A549 (cell line): Measurements from ENCODE around the gene LDLRAD4. TPM values are rescaled to one million over a fixed set of nuclear protein-coding genes. Genes with fewer than 3 reads are reported as not detected.

ENCODE experiments used
- ATAC-seq, 2 experiments: fragments of 200-7000 bp in 1 of 2; fragments of >200 bp in 1 of 2; cut with Nextera tagmentation in 1 of 2; cut with Tn5 transposase in 1 of 2; 3 replicates each; pipeline versions ENCODE4 v1.8.0 to v1.9.1; 2018 to 2020; ENCODE audit warnings: mild to moderate bottlenecking in 1 of 2, moderate library complexity in 1 of 2
- CTCF ChIA-PET: fragments of 300-600 bp; sonication (Branson Sonifier 250); formaldehyde crosslinking; extraction: SDS; loops from one replicate; lab custom pipeline; 2021; ENCODE audit warnings: antibody characterized with exemption, inconsistent platforms; lab: Yijun Ruan, JAX
- POLR2A ChIA-PET: fragments of 350-600 bp; formaldehyde crosslinking; extraction: SDS; loops from one replicate; lab custom pipeline; 2021; ENCODE audit warnings: antibody characterized with exemption, inconsistent platforms; lab: Yijun Ruan, JAX
- DNase-seq, 2 experiments: peaks; one replicate each; pipeline versions ENCODE4 v3.0.0 to v3.0.0-alpha.2; 2011 to 2016; ENCODE audit warnings: low read depth in 1 of 2, low spot score in 1 of 2
- FAIRE-seq: peaks from 2 replicates; lab custom pipeline; 2011; peaks lifted over from hg19 to GRCh38; lab: Jason Lieb, UNC
- H3K27ac ChIP-seq, 2 experiments: fragments of >200 bp; sonication (Bioruptor Twin); formaldehyde crosslinking; 3 replicates each; pipeline ENCODE4 v1.5.1; 2016 to 2017
- H3K4me1 ChIP-seq: fragments of >200 bp; sonication (Bioruptor Twin); formaldehyde crosslinking; 3 replicates; pipeline ENCODE4 v1.6.1; 2016
- H3K4me2 ChIP-seq: fragments of >200 bp; sonication (Bioruptor Twin); formaldehyde crosslinking; 3 replicates; pipeline ENCODE4 v1.6.1; 2016
- H3K4me3 ChIP-seq: fragments of >200 bp; sonication (Bioruptor Twin); formaldehyde crosslinking; 3 replicates; pipeline ENCODE4 v1.5.1; 2016
- H3K9me3 ChIP-seq: fragments of >200 bp; sonication (Bioruptor Twin); formaldehyde crosslinking; 3 replicates; pipeline ENCODE4 v1.6.1; 2016
- ATOH8 ChIP-seq: fragments of 250-450 bp; sonication (Bioruptor Pico); IDR thresholded peaks from 2 replicates; pipeline ENCODE4 v1.5.0; 2020; ENCODE audit warnings: low read depth, mild to moderate bottlenecking, moderate library complexity
- BHLHE40 ChIP-seq: IDR thresholded peaks from 2 replicates; pipeline ENCODE4 v1.6.1; 2012; ENCODE audit warnings: low read depth, low read length, inconsistent platforms
- CEBPB ChIP-seq, 2 experiments: fragments of >200 bp in 1 of 2; sonication (Bioruptor Twin) in 1 of 2; formaldehyde crosslinking in 1 of 2; IDR thresholded peaks; 2 replicates each; pipeline ENCODE4 v1.6.1; 2012 to 2016
- CHD4 ChIP-seq: fragments of 200-600 bp; sonication (generic); IDR thresholded peaks from 2 replicates; pipeline ENCODE4 v1.6.1; 2016; ENCODE audit warnings: antibody characterized with exemption, mild to moderate bottlenecking, borderline replicate concordance
- CTCF ChIP-seq: fragments of >200 bp; sonication (Bioruptor Twin); formaldehyde crosslinking; IDR thresholded peaks from 3 replicates; pipeline ENCODE4 v1.5.1; 2016
- EP300 ChIP-seq, 2 experiments: fragments of >200 bp; sonication (Bioruptor Twin); formaldehyde crosslinking; IDR thresholded peaks; 2 replicates in 1 of 2; 3 replicates in 1 of 2; pipeline ENCODE4 v1.6.1; 2016 to 2017
- FOSL2 ChIP-seq, 2 experiments: fragments of 450-650 bp in 1 of 2; fragments of >200 bp in 1 of 2; sonication (Bioruptor Twin) in 1 of 2; formaldehyde crosslinking; IDR thresholded peaks; 2 replicates each; pipeline versions ENCODE4 v1.5.0 to v1.6.1; 2016 to 2020; ENCODE audit warnings: mild to moderate bottlenecking in 1 of 2, moderate library complexity in 1 of 2
- HOXB5 ChIP-seq: fragments of 250-450 bp; sonication (Bioruptor Pico); IDR thresholded peaks from 2 replicates; pipeline ENCODE4 v1.5.0; 2020; ENCODE audit warnings: mild to moderate bottlenecking, moderate library complexity
- JUNB ChIP-seq: fragments of >200 bp; sonication (Bioruptor Twin); formaldehyde crosslinking; IDR thresholded peaks from 2 replicates; pipeline ENCODE4 v1.6.1; 2016
- KDM1A ChIP-seq: fragments of 200-600 bp; sonication (generic); IDR thresholded peaks from 2 replicates; pipeline ENCODE4 v1.6.1; 2016; ENCODE audit warnings: low read depth, mild to moderate bottlenecking
- MYC ChIP-seq: IDR thresholded peaks from 2 replicates; pipeline ENCODE4 v1.6.1; 2012; ENCODE audit warnings: mild to moderate bottlenecking, inconsistent platforms, low read length, improper control_type of control experiment, borderline replicate concordance
- NFE2L2 ChIP-seq: fragments of 150-350 bp; conservative IDR thresholded peaks from 2 replicates; pipeline ENCODE4 v1.6.1; 2014; ENCODE audit warnings: low read length
- PHF8 ChIP-seq: fragments of 200-600 bp; sonication (generic); IDR thresholded peaks from 2 replicates; pipeline ENCODE4 v1.6.1; 2016; ENCODE audit warnings: low read depth, mild to moderate bottlenecking, antibody characterized with exemption, moderate library complexity, borderline replicate concordance
- RARB ChIP-seq: fragments of 250-450 bp; sonication (Bioruptor Pico); IDR thresholded peaks from 2 replicates; pipeline ENCODE4 v1.8.0; 2021; ENCODE audit warnings: mild to moderate bottlenecking, moderate library complexity
- RCOR1 ChIP-seq: fragments of 150-350 bp; IDR thresholded peaks from 2 replicates; pipeline ENCODE4 v1.6.1; 2014; ENCODE audit warnings: antibody characterized with exemption, low read length, low read depth
- SMC3 ChIP-seq: fragments of >200 bp; sonication (Bioruptor Twin); formaldehyde crosslinking; IDR thresholded peaks from 3 replicates; pipeline ENCODE4 v1.6.1; 2018; ENCODE audit warnings: inconsistent platforms
- SREBF2 ChIP-seq: fragments of 450-650 bp; IDR thresholded peaks from 2 replicates; pipeline ENCODE4 v1.6.1; 2014; ENCODE audit warnings: mild to moderate bottlenecking, moderate library complexity
- TP53 ChIP-seq: fragments of 250-450 bp; sonication (Bioruptor Pico); IDR thresholded peaks from 2 replicates; pipeline ENCODE4 v1.5.0; 2021; ENCODE audit warnings: mild to moderate bottlenecking, moderate library complexity
- ZC3H11A ChIP-seq: fragments of 450-650 bp; IDR thresholded peaks from 2 replicates; pipeline ENCODE4 v1.6.1; 2014; ENCODE audit warnings: antibody characterized with exemption, mild to moderate bottlenecking
- ZNF302 ChIP-seq: fragments of 250-450 bp; sonication (Bioruptor Pico); IDR thresholded peaks from 2 replicates; pipeline ENCODE4 v1.9.0; 2021; ENCODE audit warnings: inconsistent platforms, mild to moderate bottlenecking, moderate library complexity
- WGBS: methylation state at CpG from one replicate; pipeline ENCODE4 v1.1.6; 2017; ENCODE audit errors: missing lambda C conversion rate; 5-methylcytosine and 5-hydroxymethylcytosine counted together
- polyA plus RNA-seq, 4 experiments: library from polyadenylated mRNA; depleted of rRNA in 3 of 4; stranded (reverse); fragments of >200 nt; fragmentation: RNase III in 1 of 4; extraction: RNeasy Plus Mini Kit Qiagen cat#74134 plus additional on column Dnase treatment in 1 of 4; gene quantifications; 2 replicates in 3 of 4; 3 replicates in 1 of 4; pipeline ENCODE4 v1.2.3, GENCODE V29; 2011 to 2017
- TF ChIP-seq, protein P1 (sequence below): fragments of 450-650 bp; IDR thresholded peaks from 2 replicates; pipeline ENCODE4 v1.6.1; 2014; ENCODE audit warnings: antibody characterized with exemption
- TF ChIP-seq, protein P2 (sequence below): fragments of >200 bp; sonication (Bioruptor Twin); formaldehyde crosslinking; IDR thresholded peaks from 3 replicates; pipeline ENCODE4 v1.6.1; 2016
- TF ChIP-seq, protein P3 (sequence below): IDR thresholded peaks from 2 replicates; pipeline ENCODE4 v1.6.1; 2012

LDLRAD4 gene
- polyA plus RNA-seq, 2 of the 4 experiments (the other 2 are of a cell fraction): 5.2 to 7.6 TPM

DNA sequence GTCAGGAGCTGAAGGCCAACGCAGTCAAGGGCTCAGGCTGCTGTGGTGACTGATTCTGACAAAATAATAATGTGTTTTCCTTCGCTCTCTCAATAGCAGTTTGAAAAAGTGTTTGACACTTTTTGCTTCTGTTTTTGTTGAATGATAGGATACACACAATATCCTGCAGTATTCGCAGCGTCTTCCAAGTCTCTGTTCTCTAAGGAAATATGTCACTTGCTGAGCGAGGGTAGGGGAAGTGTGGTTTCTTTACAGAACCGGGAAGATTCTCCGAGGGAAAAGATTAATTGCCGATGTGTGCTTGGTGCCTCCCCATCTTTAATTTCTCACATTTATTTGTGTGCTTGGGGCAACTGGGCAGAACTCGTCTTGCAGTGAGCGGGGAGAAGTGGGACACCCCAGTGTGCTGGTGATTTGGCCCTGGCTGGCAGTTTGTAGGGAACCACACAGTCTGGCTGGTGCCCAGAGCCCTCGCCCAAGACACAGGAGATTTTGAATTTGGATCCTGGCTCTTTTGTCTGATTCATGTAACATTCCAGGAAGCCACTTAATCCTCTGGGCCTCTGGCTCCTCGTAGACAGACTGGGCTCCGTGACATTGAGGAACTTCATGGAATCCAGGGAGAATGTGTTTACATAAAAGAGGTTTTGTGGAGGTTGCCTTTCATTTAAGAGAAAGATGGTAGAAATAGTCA, 169.4 kb downstream of the LDLRAD4 start:
- FAIRE-seq: no peak
- H3K27ac ChIP-seq: no peak overlapping the region
- no peaks in the 10 kb centered on the region for H3K9me3 ChIP-seq
- ChIA-PET POLR2A (no interaction called here), CTCF (no interaction called here)
- no peak overlapping the region for H3K4me3 ChIP-seq
- WGBS: 79% methylated on average over 13 of the region's 13 CpGs
- no peak for ATAC-seq
- H3K4me1 ChIP-seq: no peaks in the 10 kb centered on the region
- no peak for DNase-seq
- no peak for TF ChIP-seq KDM1A
- TF ChIP-seq MYC: no peak
- no peak for TF ChIP-seq CHD4
- no peak for TF ChIP-seq EP300 (IDR thresholded peaks at IDR 0.05)
- no peak for TF ChIP-seq RARB (CRISPR knock-in tag)
- TF ChIP-seq ZNF302 (CRISPR knock-in tag): no peak
- TF ChIP-seq FOSL2 (IDR thresholded peaks at IDR 0.05): no peak
- no peak for TF ChIP-seq FOSL2 (CRISPR knock-in tag; IDR thresholded peaks at IDR 0.05)
- TF ChIP-seq JUNB: no peak
- TF ChIP-seq SMC3: no peak
- TF ChIP-seq BHLHE40: no peak
- no peak for TF ChIP-seq RCOR1
- no peak for TF ChIP-seq HOXB5 (CRISPR knock-in tag)
- TF ChIP-seq, protein P1, sequence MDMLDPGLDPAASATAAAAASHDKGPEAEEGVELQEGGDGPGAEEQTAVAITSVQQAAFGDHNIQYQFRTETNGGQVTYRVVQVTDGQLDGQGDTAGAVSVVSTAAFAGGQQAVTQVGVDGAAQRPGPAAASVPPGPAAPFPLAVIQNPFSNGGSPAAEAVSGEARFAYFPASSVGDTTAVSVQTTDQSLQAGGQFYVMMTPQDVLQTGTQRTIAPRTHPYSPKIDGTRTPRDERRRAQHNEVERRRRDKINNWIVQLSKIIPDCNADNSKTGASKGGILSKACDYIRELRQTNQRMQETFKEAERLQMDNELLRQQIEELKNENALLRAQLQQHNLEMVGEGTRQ: no peak
- TF ChIP-seq CTCF: no peak
- no peak for TF ChIP-seq ZC3H11A
- TF ChIP-seq, all 56 proteins: peak for 0
- no peak overlapping the region for H3K4me2 ChIP-seq

DNA sequence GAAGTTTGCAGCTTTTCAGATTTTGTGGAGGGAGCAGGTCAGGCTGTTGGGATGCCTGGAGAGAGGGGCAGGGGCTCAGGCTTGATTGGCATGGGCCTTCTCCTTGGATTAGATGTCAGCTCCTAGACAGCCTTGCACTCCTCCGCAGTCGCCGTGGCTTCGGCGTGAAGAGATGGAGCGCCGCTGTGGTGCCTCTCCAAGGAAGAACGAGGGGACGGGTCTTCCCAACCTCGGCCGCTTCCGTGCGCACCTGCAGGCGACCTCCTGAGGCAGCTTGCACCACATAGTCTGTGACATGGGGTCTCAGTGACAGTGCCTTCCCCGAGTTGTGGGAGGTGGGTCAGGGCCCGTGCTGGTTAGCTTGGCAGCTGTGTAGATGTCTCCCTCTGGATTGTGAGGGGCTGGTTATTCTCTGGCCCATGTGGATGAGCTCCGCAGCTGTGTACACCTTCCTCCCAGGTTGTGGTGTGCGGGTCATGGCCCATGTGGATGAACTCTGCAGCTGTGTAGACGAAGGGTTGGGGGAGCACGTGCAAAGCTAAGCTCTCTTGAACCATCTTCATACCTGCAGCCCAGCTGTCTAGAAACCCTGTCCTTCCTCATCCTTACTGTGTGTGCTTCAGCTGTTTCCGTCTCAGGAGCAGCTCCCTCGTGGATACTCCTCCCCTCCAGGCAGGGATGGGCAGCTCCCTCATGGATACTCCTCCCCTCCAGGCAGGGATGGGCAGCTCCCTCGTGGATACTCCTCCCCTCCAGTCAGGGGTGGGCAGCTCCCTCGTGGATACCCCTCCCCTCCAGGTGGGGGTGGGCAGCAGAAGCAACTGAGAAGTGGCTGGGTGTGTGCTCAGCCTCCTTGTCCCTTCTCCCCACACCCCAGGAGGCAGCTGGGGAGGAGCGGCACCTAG, 170.3 kb downstream of the LDLRAD4 start:
- WGBS: 95% methylated on average over 11 of the region's 25 CpGs
- H3K4me3 ChIP-seq: no peak overlapping the region
- H3K4me1 ChIP-seq: no peaks in the 10 kb centered on the region
- no peak overlapping the region for H3K27ac ChIP-seq
- no peaks in the 10 kb centered on the region for H3K9me3 ChIP-seq
- ChIA-PET POLR2A (no interaction called here), CTCF (interaction anchor here (1.7 kb wide), 1 partner anchor 11 kb away, joined by 4 read pairs; no protein-coding TSS in a partner anchor)
- no peak overlapping the region for H3K4me2 ChIP-seq
- FAIRE-seq: no peak
- DNase-seq: no peak
- no peak for TF ChIP-seq EP300 (IDR thresholded peaks at IDR 0.05)
- no peak for ATAC-seq

DNA sequence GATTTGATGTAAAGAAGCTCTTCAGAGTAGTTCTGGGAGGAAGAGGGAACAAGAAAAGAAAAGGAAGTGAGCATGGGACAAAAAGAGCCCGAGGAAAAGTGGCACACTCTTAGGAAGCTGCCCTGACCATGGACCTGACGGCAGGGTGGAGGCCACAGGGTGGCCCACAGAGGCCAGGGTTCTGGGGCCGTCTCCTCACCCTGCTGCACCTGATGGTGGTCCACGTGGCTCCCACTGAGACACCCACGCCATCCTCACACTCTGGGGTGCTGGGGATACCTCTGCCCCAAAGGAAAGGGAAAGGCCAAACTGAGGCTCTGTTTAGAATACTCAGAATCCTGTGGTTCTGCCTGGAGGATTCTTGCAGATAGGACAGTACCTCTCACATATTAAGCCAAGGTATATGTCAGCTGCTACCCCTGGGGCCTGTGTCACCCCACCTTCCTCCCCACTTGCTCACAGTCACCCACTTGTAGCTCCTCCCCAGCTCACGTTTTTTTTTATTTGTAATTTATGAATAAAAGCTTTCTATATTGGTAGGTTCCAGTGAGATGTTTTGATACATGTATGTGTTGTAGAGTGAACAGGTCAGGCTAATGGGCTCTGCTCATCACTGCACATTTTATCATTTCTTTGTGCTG, 171.1 kb downstream of the LDLRAD4 start:
- ATAC-seq (no peak), FAIRE-seq (no peak), DNase-seq (no peak)
- Histone ChIP-seq H3K4me2 (no peak overlapping the region), H3K4me3 (no peak overlapping the region), H3K9me3 (no peaks in the 10 kb centered on the region), H3K27ac (no peak overlapping the region), H3K4me1 (no peaks in the 10 kb centered on the region)
- ChIA-PET POLR2A (no interaction called here), CTCF (interaction anchor here (0.9 to 1.7 kb wide), 2 partner anchors 11 to 14 kb away, joined by 3 to 4 read pairs; no protein-coding TSS in a partner anchor)
- WGBS: 41% methylated on average over 6 of the region's 6 CpGs
- TF ChIP-seq ATOH8 (CRISPR knock-in tag): no peak
- TF ChIP-seq, protein P2, sequence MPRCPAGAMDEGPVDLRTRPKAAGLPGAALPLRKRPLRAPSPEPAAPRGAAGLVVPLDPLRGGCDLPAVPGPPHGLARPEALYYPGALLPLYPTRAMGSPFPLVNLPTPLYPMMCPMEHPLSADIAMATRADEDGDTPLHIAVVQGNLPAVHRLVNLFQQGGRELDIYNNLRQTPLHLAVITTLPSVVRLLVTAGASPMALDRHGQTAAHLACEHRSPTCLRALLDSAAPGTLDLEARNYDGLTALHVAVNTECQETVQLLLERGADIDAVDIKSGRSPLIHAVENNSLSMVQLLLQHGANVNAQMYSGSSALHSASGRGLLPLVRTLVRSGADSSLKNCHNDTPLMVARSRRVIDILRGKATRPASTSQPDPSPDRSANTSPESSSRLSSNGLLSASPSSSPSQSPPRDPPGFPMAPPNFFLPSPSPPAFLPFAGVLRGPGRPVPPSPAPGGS: no peak
- TF ChIP-seq NFE2L2: no peak
- TF ChIP-seq PHF8: no peak
- TF ChIP-seq SREBF2: no peak
- no peak for TF ChIP-seq TP53 (CRISPR knock-in tag)
- TF ChIP-seq CEBPB (IDR thresholded peaks at IDR 0.05): no peak
- TF ChIP-seq, protein P3, sequence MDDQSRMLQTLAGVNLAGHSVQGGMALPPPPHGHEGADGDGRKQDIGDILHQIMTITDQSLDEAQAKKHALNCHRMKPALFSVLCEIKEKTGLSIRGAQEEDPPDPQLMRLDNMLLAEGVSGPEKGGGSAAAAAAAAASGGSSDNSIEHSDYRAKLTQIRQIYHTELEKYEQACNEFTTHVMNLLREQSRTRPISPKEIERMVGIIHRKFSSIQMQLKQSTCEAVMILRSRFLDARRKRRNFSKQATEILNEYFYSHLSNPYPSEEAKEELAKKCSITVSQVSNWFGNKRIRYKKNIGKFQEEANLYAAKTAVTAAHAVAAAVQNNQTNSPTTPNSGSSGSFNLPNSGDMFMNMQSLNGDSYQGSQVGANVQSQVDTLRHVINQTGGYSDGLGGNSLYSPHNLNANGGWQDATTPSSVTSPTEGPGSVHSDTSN: no peak
- TF ChIP-seq ZC3H11A: no peak
